B cell (primary cell): ENCODE results near the gene CIB1. TPM values are rescaled to one million over a fixed set of nuclear protein-coding genes. Genes with fewer than 3 reads are reported as not detected.

Experiments
- ATAC-seq: fragments of 200-7000 bp; cut with Tn5 transposase; one replicate; pipeline ENCODE4 v1.10.0; 2021; ENCODE audit warnings: low read depth, mild to moderate bottlenecking, moderate number of reproducible peaks, moderate library complexity
- CTCF ChIA-PET: fragments of 350-600 bp; sonication (Branson Sonifier 250); formaldehyde crosslinking; loops from one replicate; lab custom pipeline; 2021; ENCODE audit warnings: antibody characterized with exemption, inconsistent platforms; lab: Charles Lee
- POLR2A ChIA-PET: fragments of 350-600 bp; sonication (Branson Sonifier 250); formaldehyde crosslinking; loops from one replicate; lab custom pipeline; 2021; ENCODE audit warnings: antibody characterized with exemption; lab: Charles Lee
- DNase-seq: peaks from one replicate; pipeline ENCODE4 v3.0.0; 2013
- H2AFZ ChIP-seq: 2 replicates; pipeline ENCODE4 v1.6.1; 2012; ENCODE audit warnings: mild to moderate bottlenecking, low read depth, low read length; ENCODE audit not compliant: insufficient read depth, poor library complexity, severe bottlenecking
- H3K27ac ChIP-seq, 2 donors: 1 replicate in 1 of 2; 2 replicates in 1 of 2; pipeline ENCODE4 v1.5.1; 2012 to 2013; ENCODE audit warnings: low read length in 2 of 2, mild to moderate bottlenecking in 2 of 2, moderate library complexity in 1 of 2
- H3K27me3 ChIP-seq, 4 experiments: fragments of 200-600 bp in 1 of 4; sonication (generic) in 1 of 4; replicated peaks in 1 of 4; 1 replicate in 2 of 4; 2 replicates in 2 of 4; pipeline versions ENCODE4 v1.6.1 to v1.7.0; 2013 to 2016; ENCODE audit warnings: low read length in 3 of 4, mild to moderate bottlenecking in 2 of 4, mixed read lengths in 1 of 4, moderate library complexity in 1 of 4; ENCODE audit not compliant: insufficient read depth in 4 of 4, control insufficient read depth in 3 of 4; ENCODE audit errors: control extremely low read depth in 1 of 4
- H3K36me3 ChIP-seq, 2 experiments: replicated peaks in 1 of 2; 1 replicate in 1 of 2; 2 replicates in 1 of 2; pipeline versions ENCODE4 v1.6.1 to v1.7.1; 2013; ENCODE audit warnings: low read length in 1 of 2; ENCODE audit not compliant: insufficient read depth in 2 of 2, control insufficient read depth in 1 of 2; ENCODE audit errors: control extremely low read depth in 1 of 2, extremely low read depth in 1 of 2
- H3K4me1 ChIP-seq, 2 donors: fragments of 200-600 bp in 1 of 2; sonication (generic) in 1 of 2; 1 replicate in 1 of 2; 2 replicates in 1 of 2; pipeline versions ENCODE4 v1.5.1 to v1.6.1; 2013 to 2017; ENCODE audit warnings: low read length in 2 of 2; ENCODE audit not compliant: control insufficient read depth in 2 of 2, insufficient read depth in 2 of 2
- H3K4me2 ChIP-seq: replicated peaks from 2 replicates; pipeline ENCODE3; 2012; ENCODE audit warnings: mild to moderate bottlenecking, low read depth, low read length; ENCODE audit not compliant: poor library complexity, severe bottlenecking
- H3K4me3 ChIP-seq, 5 experiments: fragments of 200-600 bp in 1 of 5; sonication (generic) in 1 of 5; 1 replicate in 3 of 5; 2 replicates in 2 of 5; pipeline versions ENCODE4 v1.5.1 to v1.7.0; 2011 to 2016; ENCODE audit warnings: low read length in 4 of 5, mild to moderate bottlenecking in 4 of 5, low read depth in 2 of 5, control low read depth in 1 of 5, moderate library complexity in 1 of 5; ENCODE audit not compliant: insufficient read depth in 1 of 5; ENCODE audit errors: control extremely low read depth in 1 of 5, extremely low read depth in 1 of 5
- H3K79me2 ChIP-seq: fragments of 200-600 bp; sonication (generic); one replicate; pipeline ENCODE4 v1.6.0; 2016; ENCODE audit warnings: low read length; ENCODE audit not compliant: control insufficient read depth, insufficient read depth
- H3K9ac ChIP-seq: fragments of 200-600 bp; sonication (generic); 2 replicates; pipeline ENCODE4 v1.6.1; 2017; ENCODE audit warnings: mild to moderate bottlenecking, low read length, moderate library complexity
- H3K9me3 ChIP-seq, 3 donors: one replicate each; pipeline versions ENCODE4 v1.6.1 to v1.7.1; 2013; ENCODE audit warnings: low read length in 2 of 3; ENCODE audit not compliant: control insufficient read depth in 2 of 3, insufficient read depth in 1 of 3; ENCODE audit errors: control extremely low read depth in 1 of 3
- H4K20me1 ChIP-seq: 2 replicates; pipeline ENCODE4 v1.6.0; 2012; ENCODE audit warnings: mild to moderate bottlenecking, low read length; ENCODE audit not compliant: insufficient read depth, control insufficient read depth, poor library complexity, severe bottlenecking
- H3K27ac Mint-ChIP-seq: one replicate; pipeline ENCODE4 v1.8.0; 2021; ENCODE audit warnings: mixed read lengths
- H3K27me3 Mint-ChIP-seq: one replicate; pipeline ENCODE4 v1.8.0; 2021; ENCODE audit warnings: mixed read lengths
- H3K4me1 Mint-ChIP-seq: one replicate; pipeline ENCODE4 v1.8.0; 2021; ENCODE audit warnings: mixed read lengths
- H3K4me3 Mint-ChIP-seq: one replicate; pipeline ENCODE4 v1.8.0; 2021; ENCODE audit warnings: mixed read lengths
- H3K9me3 Mint-ChIP-seq: one replicate; pipeline ENCODE4 v1.8.0; 2022; ENCODE audit warnings: mixed read lengths; ENCODE audit not compliant: insufficient read depth
- CTCF ChIP-seq: fragments of 200-600 bp; IDR thresholded peaks from one replicate; pipeline ENCODE4 v1.8.0; 2022; ENCODE audit warnings: antibody characterized with exemption, mild to moderate bottlenecking
- EZH2 ChIP-seq: IDR thresholded peaks from 2 replicates; pipeline ENCODE4 v1.6.1; 2012; ENCODE audit warnings: borderline replicate concordance, low read depth, mild to moderate bottlenecking, moderate library complexity, low read length; ENCODE audit not compliant: insufficient read depth, poor library complexity, severe bottlenecking
- WGBS: methylation state at CpG from one replicate; pipeline ENCODE4 v1.1.5; 2013; ENCODE audit warnings: missing lambda C conversion rate; ENCODE audit not compliant: insufficient coverage; 5-methylcytosine and 5-hydroxymethylcytosine counted together
- intact Hi-C: fragments of 100-400 bp; cut with micrococcal nuclease; formaldehyde crosslinking; loops from one replicate; pipeline ENCODE4 v1.10.0; 2022
- polyA plus RNA-seq: library from polyadenylated mRNA; depleted of rRNA; stranded (reverse); fragments of >200 nt; gene quantifications from 2 replicates; pipeline ENCODE4 v1.2.3, GENCODE V29; 2012
- total RNA-seq, 2 donors: library from RNA; stranded (reverse); fragments of 120-200 nt in 1 of 2; gene quantifications; 1 replicate in 1 of 2; 2 replicates in 1 of 2; pipeline versions ENCODE4 v1.2.3 to v1.2.4, GENCODE V29; 2013 to 2022

CIB1 gene
- total and polyA plus RNA-seq, 2 donors (not counting 1 experiment from before 2014, with no cell fraction given) = 153 to 157 TPM

GRCh38 chr15:90190606-90191343 lies 43.0 kb downstream of the CIB1 start:
- peak overlapping the region; percentile 88 to 91 for H3K27ac ChIP-seq
- DNase-seq (peak; percentile 88), ATAC-seq (peak; percentile 74)
- no peaks in the 10 kb centered on the region for H4K20me1 ChIP-seq
- H3K4me3 ChIP-seq = peak overlapping the region in 4 of 5 experiments; percentile 53 to 58 (median 55)
- peak overlapping the region; percentile 87 for H3K4me3 Mint-ChIP-seq
- no peak for TF ChIP-seq CTCF
- no peak for TF ChIP-seq EZH2
- POLR2A ChIA-PET = interaction anchor here (1.0 to 6.2 kb wide), 9 partner anchors 9 to 197 kb away, joined by 3 to 163 read pairs (median 9); partner anchors contain the start of genes CIB1, GDPGP1, IQGAP1 and SEMA4B
- H3K4me1 Mint-ChIP-seq = peaks cover 79% of the 10 kb centered on the region
- H3K9me3 ChIP-seq = no peaks in the 10 kb centered on the region
- peak overlapping the region; percentile 83 for H3K4me2 ChIP-seq
- H3K79me2 ChIP-seq = peaks cover 61% of the 10 kb centered on the region
- H2AFZ ChIP-seq = no peak overlapping the region
- peaks cover 0 to 15% of the 10 kb centered on the region in 2 experiments for H3K36me3 ChIP-seq
- H3K27me3 ChIP-seq = no peaks in the 10 kb centered on the region
- peaks cover 90 to 100% of the 10 kb centered on the region in 2 donors for H3K4me1 ChIP-seq
- peak overlapping the region; percentile 46 for H3K9ac ChIP-seq
- CTCF ChIA-PET = interaction anchor here (0.7 to 12.1 kb wide), 11 partner anchors 10 to 88 kb away, joined by 3 to 274 read pairs (median 17); partner anchors contain the start of genes CIB1, GDPGP1, IDH2 and SEMA4B
- intact Hi-C loops = loop anchor here (1.0 to 5.0 kb wide), 6 partner anchors 11 to 742 kb away; partner anchors contain the start of genes GDPGP1, HDDC3, IQGAP1 and NGRN
- H3K27ac Mint-ChIP-seq = peak overlapping the region; percentile 97
- H3K9me3 Mint-ChIP-seq = no peaks in the 10 kb centered on the region
- WGBS = 19% methylated on average over 9 of the region's 10 CpGs
- no peaks in the 10 kb centered on the region for H3K27me3 Mint-ChIP-seq
